SH-SY5Y (cell line): ENCODE data around the gene C10orf120.

Experiments used
- GATA2 ChIP-seq: IDR thresholded peaks from 2 replicates; pipeline ENCODE4 v1.6.1; 2011; ENCODE audit warnings: mild to moderate bottlenecking, low read depth, low read length
- GATA3 ChIP-seq: IDR thresholded peaks from 2 replicates; pipeline ENCODE4 v1.6.1; 2011; ENCODE audit warnings: low read depth, mild to moderate bottlenecking, low read length, moderate library complexity

GRCh38 chr10:122669842-122670241 is 29.8 kb downstream of the C10orf120 start:
- TF ChIP-seq GATA3: no peak
- TF ChIP-seq GATA2: no peak
